Stomach (tissue), 9 donors: ENCODE measurements around the gene SOX6. TPM values are rescaled to one million over a fixed set of nuclear protein-coding genes. Genes with fewer than 3 reads are reported as not detected.

ENCODE experiments used
- DNase-seq, 2 donors: peaks; one replicate each; pipeline versions ENCODE4 v3.0.0 to v3.0.0-alpha.2; 2013 to 2019
- H3K27ac ChIP-seq, 5 donors: fragments of 200-600 bp in 4 of 5; sonication (generic) in 4 of 5; one replicate each; pipeline ENCODE4 v1.5.1; 2013 to 2019; ENCODE audit warnings: mild to moderate bottlenecking in 1 of 5, moderate library complexity in 1 of 5
- H3K27me3 ChIP-seq, 3 donors: fragments of 200-600 bp; sonication (generic); one replicate each; pipeline ENCODE4 v1.5.1; 2017 to 2019; ENCODE audit warnings: mixed run types in 1 of 3
- H3K36me3 ChIP-seq, 4 donors: fragments of 200-600 bp; sonication (generic); 1 replicate in 3 of 4; 2 replicates in 1 of 4; pipeline ENCODE4 v1.5.1; 2016 to 2019
- H3K4me1 ChIP-seq, 4 donors: fragments of 200-600 bp; sonication (generic); one replicate each; pipeline ENCODE4 v1.5.1; 2016 to 2019
- H3K4me3 ChIP-seq, 4 donors: fragments of 200-600 bp; sonication (generic) in 3 of 4; one replicate each; pipeline ENCODE4 v1.5.1; 2016 to 2019; ENCODE audit warnings: mild to moderate bottlenecking in 1 of 4
- H3K9me3 ChIP-seq, 4 donors: fragments of 200-600 bp; sonication (generic); one replicate each; pipeline ENCODE4 v1.5.1; 2016 to 2019
- CTCF ChIP-seq, 7 experiments: fragments of 450-650 bp in 4 of 7; fragments of 200-600 bp in 3 of 7; sonication (generic) in 3 of 7; IDR thresholded peaks; one replicate each; pipeline ENCODE4 v1.5.1; 2016 to 2019; ENCODE audit warnings: antibody characterized with exemption in 7 of 7, control low read depth in 2 of 7, mild to moderate bottlenecking in 1 of 7
- EP300 ChIP-seq: sonication (generic); formaldehyde crosslinking; IDR thresholded peaks from one replicate; pipeline ENCODE4 v1.6.1; 2017; ENCODE audit warnings: antibody characterized with exemption
- POLR2A ChIP-seq, 4 donors: fragments of 450-650 bp; IDR thresholded peaks; one replicate each; pipeline ENCODE4 v1.6.1; 2016; ENCODE audit warnings: antibody characterized with exemption in 4 of 4, control low read depth in 2 of 4, mild to moderate bottlenecking in 1 of 4, moderate library complexity in 1 of 4
- POLR2AphosphoS5 ChIP-seq, 3 donors: sonication (generic); formaldehyde crosslinking; IDR thresholded peaks; one replicate each; pipeline ENCODE4 v1.6.1; 2016; ENCODE audit warnings: antibody characterized with exemption in 3 of 3
- WGBS, 5 donors: extraction: QIAGEN DNeasy Blood & Tissue Kit in 3 of 5; methylation state at CpG; one replicate each; pipeline versions ENCODE4 v1.1.5 to v1.1.7; 2013 to 2018; 5-methylcytosine and 5-hydroxymethylcytosine counted together
- intact Hi-C: fragments of 100-400 bp; cut with DNase I; formaldehyde crosslinking; loops from one replicate; pipeline ENCODE4 v1.15.1; 2023; ENCODE audit warnings: low total_unique reads
- polyA plus RNA-seq, 3 donors: library from polyadenylated mRNA; stranded (reverse); fragments of 200-250 nt; gene quantifications; one replicate each; pipeline ENCODE4 v1.2.3, GENCODE V29; 2013
- total RNA-seq, 5 donors: library from RNA; depleted of rRNA; stranded (reverse); fragments of >200 nt; gene quantifications; one replicate each; pipeline versions ENCODE4 v1.1.0 to v1.2.3, GENCODE V29; 2014 to 2016
- donor health status: healthy with polysubstance abuse.
- donor health status: Bipolar disorder and iron deficiency.
- donor health status: healthy.

SOX6 gene
- total and polyA plus RNA-seq, 8 donors = 1.2 to 13.6 (median 4.5) TPM

DNA sequence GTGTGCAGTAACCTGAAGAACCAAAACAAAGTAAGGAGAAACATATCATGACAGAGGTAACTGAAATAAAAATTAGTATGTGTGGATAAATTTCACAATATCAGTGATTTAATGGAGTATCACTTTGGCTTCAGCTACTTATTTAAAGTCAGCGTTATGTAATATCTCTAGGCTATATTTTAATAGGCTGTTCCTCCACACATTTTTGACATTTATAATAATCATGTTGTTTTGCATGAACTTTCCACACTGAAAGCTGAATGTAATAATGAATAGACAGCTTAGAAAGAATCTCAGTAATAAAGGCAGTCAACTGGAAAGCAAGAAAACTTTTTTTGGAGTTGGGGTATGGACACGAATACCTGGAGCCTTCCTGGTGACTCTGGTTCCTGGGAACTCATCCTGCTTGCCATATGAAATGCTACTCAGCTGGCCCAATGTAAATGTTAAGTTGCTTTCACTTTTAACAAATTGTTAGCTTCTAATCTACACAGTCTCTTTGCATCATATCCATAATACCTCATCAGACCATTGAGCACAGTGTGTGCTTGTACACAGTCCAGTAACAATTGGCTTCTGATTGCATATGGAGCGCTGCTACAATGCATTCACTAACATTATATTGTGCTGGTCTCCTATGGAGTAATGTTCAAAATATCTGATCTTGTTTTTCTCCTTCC, 257.7 kb downstream of the SOX6 start:
- peaks cover 0 to 31% (median 8%) of the 10 kb centered on the region in 4 donors for H3K4me1 ChIP-seq
- WGBS, 5 donors = 73 to 86% (median 79%) methylated on average over 3 of the region's 3 CpGs
- no peaks in the 10 kb centered on the region for H3K27me3 ChIP-seq
- DNase-seq = no peak
- TF ChIP-seq EP300 (no peak), CTCF (IDR thresholded peaks at IDR 0.05) (no peak), POLR2AphosphoS5 (IDR thresholded peaks at IDR 0.05) (no peak), POLR2A (IDR thresholded peaks at IDR 0.05) (no peak)
- no peaks in the 10 kb centered on the region for H3K36me3 ChIP-seq
- H3K9me3 ChIP-seq = no peaks in the 10 kb centered on the region
- intact Hi-C loops = no loop called here
- no peak overlapping the region for H3K4me3 ChIP-seq
- no peak overlapping the region for H3K27ac ChIP-seq

DNA sequence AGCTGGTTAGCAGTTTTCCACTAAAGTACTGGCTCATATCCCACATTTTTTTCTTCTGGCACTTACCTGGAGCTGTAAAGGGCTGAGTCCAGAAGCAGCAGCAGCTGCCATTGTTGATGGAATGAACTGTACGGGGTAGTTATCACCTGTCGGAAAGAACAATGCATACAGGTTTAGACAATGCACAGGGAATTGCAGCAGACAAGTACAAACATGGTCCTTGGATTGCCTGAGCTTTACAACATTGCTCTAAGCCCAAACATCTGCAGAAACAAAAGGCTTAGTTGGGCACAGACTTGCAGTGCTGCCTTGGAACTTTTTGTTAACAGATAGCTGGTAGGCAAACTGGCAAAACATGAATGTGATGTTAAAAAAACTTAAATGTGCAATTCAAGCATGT, 258.8 kb downstream of the SOX6 start:
- intact Hi-C loops = no loop called here
- Histone ChIP-seq H3K4me1 (peaks cover 0 to 31% (median 8%) of the 10 kb centered on the region in 4 donors), H3K27ac (no peak overlapping the region), H3K27me3 (no peaks in the 10 kb centered on the region), H3K4me3 (no peak overlapping the region), H3K9me3 (no peaks in the 10 kb centered on the region), H3K36me3 (no peaks in the 10 kb centered on the region)
- TF ChIP-seq POLR2AphosphoS5 (IDR thresholded peaks at IDR 0.05) (no peak), CTCF (IDR thresholded peaks at IDR 0.05) (no peak), POLR2A (IDR thresholded peaks at IDR 0.05) (no peak), EP300 (no peak)
- 25 to 43% (median 31%) methylated on average over 2 of the region's 2 CpGs for WGBS, 5 donors
- DNase-seq = peak in 1 of 2 donors; percentile 39

GRCh38 chr11:16096336-16096735, 260.0 kb downstream of the SOX6 start:
- no peak overlapping the region for H3K4me3 ChIP-seq
- no peaks in the 10 kb centered on the region for H3K9me3 ChIP-seq
- H3K27me3 ChIP-seq = no peaks in the 10 kb centered on the region
- no peak for DNase-seq
- no peaks in the 10 kb centered on the region for H3K36me3 ChIP-seq
- no peak for TF ChIP-seq POLR2A (IDR thresholded peaks at IDR 0.05)
- no peak for TF ChIP-seq POLR2AphosphoS5 (IDR thresholded peaks at IDR 0.05)
- WGBS, 5 donors = 81 to 95% (median 89%) methylated on average over 2 of the region's 2 CpGs
- intact Hi-C loops = no loop called here
- H3K27ac ChIP-seq = no peak overlapping the region
- peaks cover 0 to 31% (median 8%) of the 10 kb centered on the region in 4 donors for H3K4me1 ChIP-seq

DNA sequence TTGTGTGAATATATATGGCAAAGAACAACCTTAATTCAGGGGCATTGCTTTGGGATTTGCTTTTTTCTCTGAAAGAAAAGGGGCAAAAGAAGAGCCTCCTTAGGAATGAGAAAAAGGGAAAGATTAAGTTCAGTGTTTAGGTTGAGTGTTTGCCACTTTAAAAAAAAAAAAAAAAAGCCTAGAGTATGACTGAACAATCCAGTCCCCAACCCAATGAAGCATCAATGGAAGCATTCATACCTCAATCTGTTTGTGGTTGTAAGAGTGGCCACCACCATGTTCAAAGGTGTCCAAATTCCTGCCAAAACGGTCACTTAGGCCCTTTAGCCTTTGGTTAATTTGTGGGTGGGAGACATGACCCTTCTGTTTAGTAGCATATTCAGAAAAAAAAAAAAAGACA, 260.6 kb downstream of the SOX6 start:
- Histone ChIP-seq H3K27me3 (no peaks in the 10 kb centered on the region), H3K36me3 (no peaks in the 10 kb centered on the region), H3K27ac (no peak overlapping the region), H3K9me3 (no peaks in the 10 kb centered on the region), H3K4me3 (no peak overlapping the region), H3K4me1 (peaks cover 0 to 31% (median 8%) of the 10 kb centered on the region in 4 donors)
- no peak for DNase-seq
- intact Hi-C loops = no loop called here
- TF ChIP-seq CTCF (IDR thresholded peaks at IDR 0.05) (no peak), POLR2AphosphoS5 (IDR thresholded peaks at IDR 0.05) (no peak), POLR2A (IDR thresholded peaks at IDR 0.05) (no peak), EP300 (no peak)
- 76 to 89% (median 86%) methylated on average over 1 of the region's 1 CpG for WGBS, 5 donors
